Measurements from ENCODE around the gene ANKRD63.

DNA sequence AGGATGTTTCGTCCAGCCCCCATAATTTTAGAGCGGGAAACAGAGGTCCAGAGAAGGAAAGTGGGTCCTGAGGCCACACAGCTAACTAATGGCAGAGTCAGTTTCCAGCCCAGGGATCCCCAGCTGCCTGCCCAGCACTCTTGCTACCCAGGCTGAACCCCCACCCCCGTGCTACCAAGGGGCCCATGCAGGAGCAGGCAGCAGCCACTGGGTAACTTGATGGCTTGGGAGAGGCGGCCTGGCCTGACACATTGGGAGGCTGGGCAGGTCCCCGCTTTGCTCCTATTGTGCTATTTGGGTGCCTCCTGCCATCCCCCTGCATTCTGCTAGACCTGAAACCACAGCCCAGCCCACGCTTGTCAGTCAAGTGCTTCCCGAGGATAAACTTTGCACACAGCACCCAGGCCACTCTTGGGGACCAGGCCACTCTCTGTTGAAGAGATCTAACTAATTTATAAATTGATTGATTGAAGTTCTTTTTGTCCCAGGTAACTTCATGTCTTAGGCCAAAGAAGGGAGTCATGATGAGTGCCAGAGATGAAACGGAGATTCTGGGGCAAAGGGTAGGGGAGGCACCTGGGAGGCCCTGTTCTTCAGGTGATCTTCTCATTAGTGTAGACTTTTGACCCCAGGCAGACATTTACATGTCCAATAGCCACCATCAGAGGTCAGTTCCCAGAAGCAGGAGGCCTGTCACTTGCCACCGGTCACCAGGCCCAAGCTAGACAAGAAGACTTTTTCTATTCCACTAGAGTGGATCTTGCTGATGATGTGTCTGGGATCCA lies 37.0 kb downstream of the ANKRD63 start:
- no peak for TF ChIP-seq POLR2A (IDR thresholded peaks at IDR 0.05)
- no peak for TF ChIP-seq CTCF (IDR thresholded peaks at IDR 0.05 in 8 of 11, conservative IDR thresholded peaks at IDR 0.05 in 3 of 11)
